Endothelial cell of umbilical vein (primary cell): Measurements from ENCODE around the gene SORL1. TPM values are rescaled to one million over a fixed set of nuclear protein-coding genes. Genes with fewer than 3 reads are reported as not detected.

Experiments
- BruUV-seq: library from RNA; stranded (reverse); fragments of 400-500 nt; replicated peaks from 2 replicates; lab custom pipeline; 2021; lab: Mats Ljungman, UMichigan
- CTCF ChIA-PET: fragments of 300-600, 350-600 bp; sonication (Branson Sonifier 250); formaldehyde crosslinking; loops from one replicate; lab custom pipeline; 2021; ENCODE audit warnings: antibody characterized with exemption, inconsistent platforms; lab: Charles Lee
- POLR2A ChIA-PET: fragments of 300-600, 350-600 bp; sonication (Branson Sonifier 250); formaldehyde crosslinking; loops from one replicate; lab custom pipeline; 2021; ENCODE audit warnings: antibody characterized with exemption, inconsistent platforms; lab: Charles Lee
- DNase-seq: peaks from one replicate; pipeline ENCODE4 v3.0.0-alpha.2; 2011; ENCODE audit warnings: low read depth, low spot score
- FAIRE-seq: peaks from 2 replicates; lab custom pipeline; 2011; peaks lifted over from hg19 to GRCh38; lab: Jason Lieb, UNC
- H2AFZ ChIP-seq: 2 replicates; pipeline ENCODE4 v1.6.0; 2012; ENCODE audit warnings: low read depth, low read length, control low read depth, inconsistent platforms
- H3K27ac ChIP-seq: 2 replicates; pipeline ENCODE4 v1.5.1; 2011; ENCODE audit warnings: low read depth, mild to moderate bottlenecking, control low read depth, low read length, moderate library complexity; ENCODE audit not compliant: insufficient read depth
- H3K27me3 ChIP-seq, 2 experiments: 2 replicates each; pipeline versions ENCODE4 v1.6.0 to v1.6.1; 2011; ENCODE audit warnings: low read length in 2 of 2, mixed read lengths in 1 of 2; ENCODE audit not compliant: control insufficient read depth in 2 of 2, insufficient read depth in 2 of 2
- H3K36me3 ChIP-seq, 2 experiments: 2 replicates in 1 of 2; 3 replicates in 1 of 2; pipeline ENCODE4 v1.5.1; 2011; ENCODE audit warnings: low read length in 2 of 2, mild to moderate bottlenecking in 1 of 2, moderate library complexity in 1 of 2; ENCODE audit not compliant: control insufficient read depth in 2 of 2, insufficient read depth in 2 of 2; ENCODE audit errors: extremely low read depth in 1 of 2
- H3K4me1 ChIP-seq: 3 replicates; pipeline ENCODE4 v1.5.1; 2011; ENCODE audit warnings: mild to moderate bottlenecking, low read length; ENCODE audit not compliant: control insufficient read depth, insufficient read depth; ENCODE audit errors: extremely low read depth
- H3K4me2 ChIP-seq: 2 replicates; pipeline ENCODE4 v1.6.1; 2011; ENCODE audit warnings: low read length, control low read depth, mixed read lengths; ENCODE audit not compliant: insufficient read depth
- H3K4me3 ChIP-seq, 3 experiments: fragments of 200-600 bp in 1 of 3; sonication (generic), shearing (Covaris generic) in 1 of 3; replicated peaks in 1 of 3; 2 replicates each; pipeline ENCODE4 v1.5.1; 2011 to 2016; ENCODE audit warnings: control low read depth in 3 of 3, low read length in 3 of 3, mild to moderate bottlenecking in 2 of 3, inconsistent platforms in 1 of 3, low read depth in 1 of 3, moderate library complexity in 1 of 3; ENCODE audit not compliant: insufficient read depth in 1 of 3
- H3K79me2 ChIP-seq: 2 replicates; pipeline ENCODE4 v1.6.0; 2012; ENCODE audit warnings: low read length, inconsistent platforms; ENCODE audit not compliant: control insufficient read depth, insufficient read depth
- H3K9ac ChIP-seq: replicated peaks from 2 replicates; pipeline ENCODE3; 2011; ENCODE audit warnings: low read length, control low read depth; ENCODE audit not compliant: insufficient read depth; ENCODE audit errors: extremely low read depth
- H3K9me1 ChIP-seq: replicated peaks from 3 replicates; pipeline ENCODE4 v1.6.0; 2011; ENCODE audit warnings: mild to moderate bottlenecking, low read length; ENCODE audit not compliant: control insufficient read depth, insufficient read depth; ENCODE audit errors: extremely low read depth
- H3K9me3 ChIP-seq: replicated peaks from 2 replicates; pipeline ENCODE4 v1.5.1; 2012; ENCODE audit warnings: low read length, inconsistent platforms; ENCODE audit not compliant: control insufficient read depth, insufficient read depth
- H4K20me1 ChIP-seq: replicated peaks from 2 replicates; pipeline ENCODE3; 2011; ENCODE audit warnings: mild to moderate bottlenecking, low read length; ENCODE audit not compliant: control insufficient read depth, insufficient read depth; ENCODE audit errors: extremely low read depth
- EZH2 ChIP-seq: IDR thresholded peaks from 2 replicates; pipeline ENCODE4 v1.6.1; 2012; ENCODE audit warnings: borderline replicate concordance, low read depth, mild to moderate bottlenecking, moderate library complexity, low read length, inconsistent platforms; ENCODE audit not compliant: severe bottlenecking
- FOS ChIP-seq: IDR thresholded peaks from 2 replicates; pipeline ENCODE4 v1.6.1; 2011; ENCODE audit warnings: mild to moderate bottlenecking, low read length, moderate library complexity, borderline replicate concordance; ENCODE audit not compliant: insufficient read depth
- GATA2 ChIP-seq: IDR thresholded peaks from 2 replicates; pipeline ENCODE4 v1.7.0; 2011; ENCODE audit warnings: low read depth, mild to moderate bottlenecking, moderate library complexity, mixed read lengths, low read length; ENCODE audit not compliant: insufficient read length, insufficient read depth
- JUN ChIP-seq: IDR thresholded peaks from 2 replicates; pipeline ENCODE4 v1.6.1; 2011; ENCODE audit warnings: borderline replicate concordance, low read depth; ENCODE audit not compliant: insufficient read length, insufficient read depth
- MYC ChIP-seq: IDR thresholded peaks from one replicate; pipeline ENCODE4 v1.6.1; 2011; ENCODE audit warnings: mild to moderate bottlenecking, low read depth, low read length
- POLR2A ChIP-seq: IDR thresholded peaks from 2 replicates; pipeline ENCODE4 v1.6.1; 2012; ENCODE audit warnings: low read depth, mild to moderate bottlenecking, control low read depth, low read length
- POLR2AphosphoS5 ChIP-seq: IDR thresholded peaks from 2 replicates; pipeline ENCODE4 v1.6.1; 2012; ENCODE audit warnings: low read depth, mild to moderate bottlenecking, control low read depth, low read length, moderate library complexity; ENCODE audit not compliant: insufficient read depth
- dilution Hi-C: fragments of 300-500 bp; cut with MboI; formaldehyde crosslinking; loops from one replicate; pipeline ENCODE4 v1.15.0; 2019; ENCODE audit warnings: low sequenced_read_pairs; ENCODE audit not compliant: extremely low pct_ligation_motif_present
- intact Hi-C: fragments of 100-400 bp; cut with micrococcal nuclease; formaldehyde crosslinking; loops from one replicate; pipeline ENCODE4 v1.10.0; 2022
- polyA plus RNA-seq, 4 experiments: library from polyadenylated mRNA; depleted of rRNA in 3 of 4; stranded (reverse) in 3 of 4; unstranded in 1 of 4; fragments of >200 nt; gene quantifications; 2 replicates each; pipeline versions ENCODE4 v1.2.1 to v1.2.3, GENCODE V29; 2011 to 2012; ENCODE audit warnings: missing spikeins in 1 of 4
- total RNA-seq: library from RNA; stranded (reverse); gene quantifications from 2 replicates; pipeline ENCODE4 v1.2.3, GENCODE V29; 2021
- TF ChIP-seq, protein P1 (sequence below): IDR thresholded peaks from 2 replicates; pipeline ENCODE4 v1.6.1; 2011; ENCODE audit not compliant: insufficient read depth, insufficient read length
- TF ChIP-seq, protein P2 (sequence below), 2 donors: IDR thresholded peaks; 1 replicate in 1 of 2; 2 replicates in 1 of 2; pipeline ENCODE4 v1.5.1; 2011; ENCODE audit warnings: low read length in 2 of 2, mild to moderate bottlenecking in 2 of 2, moderate library complexity in 2 of 2, control low read depth in 1 of 2, inconsistent platforms in 1 of 2, low read depth in 1 of 2; ENCODE audit not compliant: insufficient read depth in 1 of 2; ENCODE audit errors: extremely low read depth in 1 of 2

The SORL1 gene
- total and polyA plus RNA-seq, 2 donors (not counting 3 experiments of a cell fraction or from before 2014, with no cell fraction given): 0.17 to 0.31 TPM

- no peak overlapping the region for H3K4me3 ChIP-seq
- no peak for TF ChIP-seq MYC
- TF ChIP-seq, protein P1, sequence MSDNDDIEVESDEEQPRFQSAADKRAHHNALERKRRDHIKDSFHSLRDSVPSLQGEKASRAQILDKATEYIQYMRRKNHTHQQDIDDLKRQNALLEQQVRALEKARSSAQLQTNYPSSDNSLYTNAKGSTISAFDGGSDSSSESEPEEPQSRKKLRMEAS: no peak
- TF ChIP-seq, protein P2, sequence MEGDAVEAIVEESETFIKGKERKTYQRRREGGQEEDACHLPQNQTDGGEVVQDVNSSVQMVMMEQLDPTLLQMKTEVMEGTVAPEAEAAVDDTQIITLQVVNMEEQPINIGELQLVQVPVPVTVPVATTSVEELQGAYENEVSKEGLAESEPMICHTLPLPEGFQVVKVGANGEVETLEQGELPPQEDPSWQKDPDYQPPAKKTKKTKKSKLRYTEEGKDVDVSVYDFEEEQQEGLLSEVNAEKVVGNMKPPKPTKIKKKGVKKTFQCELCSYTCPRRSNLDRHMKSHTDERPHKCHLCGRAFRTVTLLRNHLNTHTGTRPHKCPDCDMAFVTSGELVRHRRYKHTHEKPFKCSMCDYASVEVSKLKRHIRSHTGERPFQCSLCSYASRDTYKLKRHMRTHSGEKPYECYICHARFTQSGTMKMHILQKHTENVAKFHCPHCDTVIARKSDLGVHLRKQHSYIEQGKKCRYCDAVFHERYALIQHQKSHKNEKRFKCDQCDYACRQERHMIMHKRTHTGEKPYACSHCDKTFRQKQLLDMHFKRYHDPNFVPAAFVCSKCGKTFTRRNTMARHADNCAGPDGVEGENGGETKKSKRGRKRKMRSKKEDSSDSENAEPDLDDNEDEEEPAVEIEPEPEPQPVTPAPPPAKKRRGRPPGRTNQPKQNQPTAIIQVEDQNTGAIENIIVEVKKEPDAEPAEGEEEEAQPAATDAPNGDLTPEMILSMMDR (IDR thresholded peaks at IDR 0.05; ENCODE audit: extremely low read depth in 1 of 2, insufficient read depth in 1 of 2, low read depth in 1 of 2, low read length in 2 of 2): no peak
- TF ChIP-seq GATA2: no peak
- no peak for TF ChIP-seq JUN
- no peak for TF ChIP-seq FOS
- TF ChIP-seq EZH2: no peak
- no peak for TF ChIP-seq POLR2AphosphoS5
- no peak for TF ChIP-seq POLR2A
- H3K4me1 ChIP-seq: peaks cover 13% of the 10 kb centered on the region
- H3K4me2 ChIP-seq: no peak overlapping the region
- no peak overlapping the region for H3K27ac ChIP-seq
- H3K9ac ChIP-seq: no peak overlapping the region
- DNase-seq: no peak
- ChIA-PET CTCF (interaction anchor here (1.1 kb wide), 1 partner anchor 172 kb away, joined by 3 read pairs; no protein-coding TSS in a partner anchor), POLR2A (no interaction called here)
- H4K20me1 ChIP-seq: no peaks in the 10 kb centered on the region
- no peaks in the 10 kb centered on the region for H3K27me3 ChIP-seq
- H3K79me2 ChIP-seq: no peaks in the 10 kb centered on the region
- FAIRE-seq: no peak
- no peak overlapping the region for H2AFZ ChIP-seq
- intact Hi-C loops (no loop called here), dilution Hi-C loops (no loop called here)
- BruUV-seq: no TSS peak
- no peaks in the 10 kb centered on the region for H3K9me1 ChIP-seq
- no peaks in the 10 kb centered on the region for H3K36me3 ChIP-seq
- H3K9me3 ChIP-seq: no peaks in the 10 kb centered on the region
Measured at GRCh38 chr11:121618516-121618915, 166.4 kb downstream of the SORL1 start.
